Mucosa of descending colon (tissue), 3 donors: ENCODE measurements around the gene LMO7. TPM values are rescaled to one million over a fixed set of nuclear protein-coding genes. Genes with fewer than 3 reads are reported as not detected.

ENCODE experiments used
- ATAC-seq: fragments of 200-7000 bp; cut with Tn5 transposase; one replicate; pipeline ENCODE4 v1.9.1; 2020; ENCODE audit warnings: mild to moderate bottlenecking, moderate library complexity
- DNase-seq, 3 donors: peaks; one replicate each; pipeline ENCODE4 v3.0.0-alpha.2; 2020
- H3K36me3 ChIP-seq: fragments of 200-600 bp; one replicate; pipeline ENCODE4 v1.8.0; 2021; ENCODE audit warnings: low read depth, mild to moderate bottlenecking
- H3K4me1 ChIP-seq: fragments of 200-600 bp; one replicate; pipeline ENCODE4 v1.8.0; 2021; ENCODE audit warnings: low read depth, mild to moderate bottlenecking
- H3K4me3 ChIP-seq: fragments of 200-600 bp; one replicate; pipeline ENCODE4 v1.8.0; 2021; ENCODE audit warnings: mild to moderate bottlenecking
- H3K9me3 ChIP-seq: fragments of 200-600 bp; one replicate; pipeline ENCODE4 v1.8.0; 2021; ENCODE audit warnings: mild to moderate bottlenecking
- intact Hi-C, 2 donors: fragments of 100-400 bp; cut with DNase I in 1 of 2; cut with micrococcal nuclease in 1 of 2; formaldehyde crosslinking; loops; one replicate each; pipeline versions ENCODE4 v1.11.0 to v1.11.1; 2022; cut with DNase I, micrococcal nuclease
- total RNA-seq, 3 donors: library from RNA; stranded (reverse); fragmentation: NEBNext Ultra II Directional in 2 of 3; extraction: Animal tissue kit (Norgen Biotek cat#: 25700) in 2 of 3; gene quantifications; one replicate each; pipeline versions ENCODE4 v1.2.1 to v1.2.4, GENCODE V29; 2021 to 2023
- TF ChIP-seq, protein P1 (sequence below): fragments of 200-600 bp; IDR thresholded peaks from one replicate; pipeline ENCODE4 v1.8.0; 2022; ENCODE audit warnings: antibody characterized with exemption, mild to moderate bottlenecking
- donor health status: DM: no; HTN: no; CAD: no; lungs with moderate emphysema.
- donor health status: DM: no; HTN: no; CAD: no.
- donor health status: DM: no; HTN: yes; CAD: no.

LMO7 gene
- total RNA-seq, 3 donors from 2014 or later = 127 to 243 (median 212) TPM

DNA sequence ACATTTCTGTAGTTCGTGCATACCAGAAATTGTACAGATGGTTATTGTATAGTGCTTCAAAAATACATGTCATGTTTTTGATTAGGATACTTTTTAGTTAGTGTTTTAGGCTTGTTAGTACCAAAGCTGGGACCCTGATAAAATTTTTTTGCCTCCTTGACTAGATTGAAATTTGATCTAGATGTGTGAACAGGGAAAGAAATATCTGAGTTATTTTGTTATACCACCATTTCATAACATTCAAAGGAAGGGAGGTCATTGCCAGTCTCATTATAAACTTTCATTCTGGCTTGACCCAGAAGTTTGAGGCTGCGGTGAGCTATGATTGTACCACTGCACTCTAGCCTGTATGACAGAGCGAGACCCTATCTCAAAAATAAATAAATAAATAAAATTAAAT lies 9.0 kb downstream of the LMO7 start:
- ATAC-seq = no peak
- H3K36me3 ChIP-seq = no peaks in the 10 kb centered on the region

DNA sequence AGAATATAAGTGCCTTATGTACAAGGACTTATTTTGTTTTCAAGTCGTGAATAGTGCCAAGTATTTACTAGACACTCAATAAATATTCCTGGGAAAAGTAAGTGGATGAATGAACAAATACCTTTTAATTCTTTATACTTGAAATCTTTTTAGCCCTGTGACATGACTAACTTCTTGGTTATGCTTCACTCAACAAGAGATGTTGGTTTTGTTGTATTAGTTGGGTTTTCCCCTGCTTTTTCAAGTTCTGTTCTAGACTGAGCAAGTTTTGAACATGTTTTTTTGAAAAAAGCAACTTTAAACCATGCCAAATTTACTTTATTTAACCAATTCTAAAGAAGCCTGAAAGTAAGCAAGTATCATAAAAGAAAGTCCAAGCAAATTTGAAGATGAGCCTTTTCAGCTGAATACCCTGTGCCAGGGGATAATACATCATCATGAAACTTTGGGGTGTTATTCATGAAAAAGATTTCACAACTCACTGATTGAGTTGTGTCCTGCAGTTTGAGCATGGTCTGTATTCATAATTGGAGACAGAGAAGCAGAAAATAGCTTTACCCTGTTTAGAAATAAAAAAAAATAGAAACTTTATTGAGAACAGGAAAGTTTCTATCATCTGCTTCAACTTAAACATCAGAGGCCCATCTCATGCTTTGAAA lies 11.1 kb downstream of the LMO7 start:
- intact Hi-C loops = no loop called here

More for the DNA sequence above, 9.0 kb downstream of the LMO7 start:
- TF ChIP-seq, protein P1, sequence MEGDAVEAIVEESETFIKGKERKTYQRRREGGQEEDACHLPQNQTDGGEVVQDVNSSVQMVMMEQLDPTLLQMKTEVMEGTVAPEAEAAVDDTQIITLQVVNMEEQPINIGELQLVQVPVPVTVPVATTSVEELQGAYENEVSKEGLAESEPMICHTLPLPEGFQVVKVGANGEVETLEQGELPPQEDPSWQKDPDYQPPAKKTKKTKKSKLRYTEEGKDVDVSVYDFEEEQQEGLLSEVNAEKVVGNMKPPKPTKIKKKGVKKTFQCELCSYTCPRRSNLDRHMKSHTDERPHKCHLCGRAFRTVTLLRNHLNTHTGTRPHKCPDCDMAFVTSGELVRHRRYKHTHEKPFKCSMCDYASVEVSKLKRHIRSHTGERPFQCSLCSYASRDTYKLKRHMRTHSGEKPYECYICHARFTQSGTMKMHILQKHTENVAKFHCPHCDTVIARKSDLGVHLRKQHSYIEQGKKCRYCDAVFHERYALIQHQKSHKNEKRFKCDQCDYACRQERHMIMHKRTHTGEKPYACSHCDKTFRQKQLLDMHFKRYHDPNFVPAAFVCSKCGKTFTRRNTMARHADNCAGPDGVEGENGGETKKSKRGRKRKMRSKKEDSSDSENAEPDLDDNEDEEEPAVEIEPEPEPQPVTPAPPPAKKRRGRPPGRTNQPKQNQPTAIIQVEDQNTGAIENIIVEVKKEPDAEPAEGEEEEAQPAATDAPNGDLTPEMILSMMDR = no peak
- Histone ChIP-seq H3K9me3 (no peaks in the 10 kb centered on the region), H3K4me1 (no peaks in the 10 kb centered on the region), H3K4me3 (no peak overlapping the region)
- DNase-seq = no peak
- intact Hi-C loops = no loop called here

DNA sequence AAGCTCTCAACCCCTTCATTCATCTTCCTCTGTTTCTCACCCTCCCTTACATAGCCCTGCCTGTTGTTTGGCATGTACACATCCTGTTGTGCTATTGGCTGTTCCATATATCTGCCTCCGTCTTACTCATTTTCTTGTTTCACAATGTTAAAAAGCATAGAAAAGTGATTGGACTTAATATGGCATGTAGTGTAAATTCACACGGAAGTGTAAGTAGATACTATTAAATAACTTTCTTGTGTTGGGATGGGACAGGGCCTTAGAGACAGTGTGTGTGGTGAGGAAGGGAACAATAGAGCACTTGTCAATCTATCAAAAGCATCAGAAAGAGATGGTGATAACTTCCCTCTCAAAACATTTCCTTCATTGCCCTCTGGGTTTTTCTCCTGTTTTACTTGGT lies 12.3 kb downstream of the LMO7 start:
- no peaks in the 10 kb centered on the region for H3K4me1 ChIP-seq
- H3K9me3 ChIP-seq = no peaks in the 10 kb centered on the region
- H3K4me3 ChIP-seq = no peak overlapping the region
- TF ChIP-seq, protein P1 = no peak
- H3K36me3 ChIP-seq = no peaks in the 10 kb centered on the region
- ATAC-seq (no peak), DNase-seq (no peak)
- intact Hi-C loops = no loop called here

More for the DNA sequence above, 11.1 kb downstream of the LMO7 start:
- H3K36me3 ChIP-seq = no peaks in the 10 kb centered on the region
- no peaks in the 10 kb centered on the region for H3K9me3 ChIP-seq
- ATAC-seq (no peak), DNase-seq (no peak)
- H3K4me1 ChIP-seq = no peaks in the 10 kb centered on the region
- H3K4me3 ChIP-seq = no peak overlapping the region
- TF ChIP-seq, protein P1 = no peak

DNA sequence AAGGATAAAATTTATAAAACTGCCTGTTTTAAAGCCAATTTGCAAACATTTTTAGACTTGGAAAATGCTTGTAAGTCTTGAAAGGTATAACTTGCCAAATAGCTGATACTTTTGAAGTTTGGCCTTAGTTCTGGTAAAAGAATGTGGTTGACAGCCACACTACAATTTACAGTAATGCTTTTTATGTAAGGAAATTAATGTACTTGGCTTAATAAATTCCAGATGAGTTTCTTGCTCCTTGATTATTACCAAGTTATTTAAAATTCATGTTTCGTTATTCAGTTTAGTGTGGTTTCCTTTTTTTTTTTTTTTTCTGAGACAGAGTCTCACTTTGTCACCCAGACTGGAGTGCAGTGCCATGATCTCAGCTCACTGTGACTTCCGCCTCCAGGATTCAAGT lies 14.9 kb downstream of the LMO7 start:
- no peaks in the 10 kb centered on the region for H3K36me3 ChIP-seq
- TF ChIP-seq, protein P1 = no peak
- H3K4me3 ChIP-seq = no peak overlapping the region
- intact Hi-C loops = no loop called here
- no peak for ATAC-seq
- DNase-seq = no peak
- no peaks in the 10 kb centered on the region for H3K9me3 ChIP-seq
- no peaks in the 10 kb centered on the region for H3K4me1 ChIP-seq

DNA sequence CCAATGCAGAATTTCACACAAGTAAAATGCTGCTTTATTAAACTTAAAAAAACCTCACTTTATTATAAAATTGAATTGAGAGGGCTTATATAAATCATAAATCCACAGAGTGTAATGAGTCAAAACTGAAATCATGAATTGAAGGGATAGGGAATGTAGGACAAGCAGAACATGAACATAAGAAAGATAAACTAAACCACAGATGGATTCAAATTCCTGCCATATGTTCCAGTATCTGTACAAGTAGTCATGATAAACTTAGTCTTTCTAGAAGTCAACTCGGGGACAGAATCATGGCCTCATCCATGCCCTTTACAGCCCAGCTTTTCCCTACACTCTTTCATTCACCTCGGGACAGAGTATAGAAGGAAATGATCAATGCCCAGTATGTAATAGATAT lies 16.6 kb downstream of the LMO7 start:
- ATAC-seq (no peak), DNase-seq (no peak)
- Histone ChIP-seq H3K36me3 (no peaks in the 10 kb centered on the region), H3K4me3 (no peak overlapping the region), H3K9me3 (no peaks in the 10 kb centered on the region), H3K4me1 (no peaks in the 10 kb centered on the region)
- TF ChIP-seq, protein P1 = no peak
- intact Hi-C loops = no loop called here
